ENCODE results near the gene SMARCB1. TPM values are rescaled to one million over a fixed set of nuclear protein-coding genes. Genes with fewer than 3 reads are reported as not detected.
A peak's percentile ranks its signal among the peaks of the same experiment; 100 is the strongest.
"Not testable (repeated sequence)": the region's sequence is repeated elsewhere in the genome, so short reads cannot be mapped to it uniquely, and the experiment has no call there.

SMARCB1 gene
- total RNA-seq, 2 donors from 2014 or later: 51.4 to 70.1 TPM

- H3K36me3 Mint-ChIP-seq (ENCODE audit: low read depth); ATAC-seq (replicated peaks); H3K4me1 Mint-ChIP-seq; H3K4me3 Mint-ChIP-seq; H3K27ac Mint-ChIP-seq; H3K27me3 Mint-ChIP-seq; H3K9me3 Mint-ChIP-seq: not testable (repeated sequence)
Measured at GRCh38 chr22:23864499-23865154, 77.9 kb downstream of the SMARCB1 start.

GRCh38 chr22:23868580-23868979, 81.8 kb downstream of the SMARCB1 start:
- Mint-ChIP-seq H3K36me3 (ENCODE audit: low read depth) (no peaks in the 10 kb centered on the region), H3K9me3 (no peaks in the 10 kb centered on the region), H3K4me1 (no peaks in the 10 kb centered on the region)

GRCh38 chr22:23874871-23875270, 88.1 kb downstream of the SMARCB1 start:
- no peaks in the 10 kb centered on the region for H3K9me3 Mint-ChIP-seq
- H3K4me1 Mint-ChIP-seq: no peaks in the 10 kb centered on the region

More at GRCh38 chr22:23868580-23868979, 81.8 kb downstream of the SMARCB1 start:
- ATAC-seq (replicated peaks): no peak
- H3K27me3 Mint-ChIP-seq: no peaks in the 10 kb centered on the region
- H3K4me3 Mint-ChIP-seq: no peak overlapping the region
- H3K27ac Mint-ChIP-seq: no peak overlapping the region

GRCh38 chr22:23875801-23876200, 89.0 kb downstream of the SMARCB1 start:
- Mint-ChIP-seq H3K27me3 (no peaks in the 10 kb centered on the region), H3K9me3 (no peaks in the 10 kb centered on the region), H3K27ac (no peak overlapping the region), H3K4me3 (no peak overlapping the region), H3K36me3 (ENCODE audit: low read depth) (no peaks in the 10 kb centered on the region), H3K4me1 (no peaks in the 10 kb centered on the region)
- ATAC-seq (replicated peaks): no peak

More at GRCh38 chr22:23874871-23875270, 88.1 kb downstream of the SMARCB1 start:
- H3K27me3 Mint-ChIP-seq: no peaks in the 10 kb centered on the region
- ATAC-seq (replicated peaks): no peak
- H3K27ac Mint-ChIP-seq: no peak overlapping the region
- H3K4me3 Mint-ChIP-seq: no peak overlapping the region
- H3K36me3 Mint-ChIP-seq (ENCODE audit: low read depth): no peaks in the 10 kb centered on the region

- Mint-ChIP-seq H3K27me3 (no peaks in the 10 kb centered on the region), H3K27ac (no peak overlapping the region), H3K9me3 (no peaks in the 10 kb centered on the region), H3K4me1 (peaks cover 5% of the 10 kb centered on the region), H3K36me3 (ENCODE audit: low read depth) (no peaks in the 10 kb centered on the region), H3K4me3 (no peak overlapping the region)
- no peak for ATAC-seq (replicated peaks)
Measured at GRCh38 chr22:23877566-23877965, 90.8 kb downstream of the SMARCB1 start.

GRCh38 chr22:23878219-23878618, 91.5 kb downstream of the SMARCB1 start:
- H3K27ac Mint-ChIP-seq: no peak overlapping the region

GRCh38 chr22:23882370-23882769, 95.6 kb downstream of the SMARCB1 start:
- Mint-ChIP-seq H3K4me3 (no peak overlapping the region), H3K36me3 (ENCODE audit: low read depth) (no peaks in the 10 kb centered on the region), H3K27me3 (no peaks in the 10 kb centered on the region), H3K4me1 (peaks cover 5% of the 10 kb centered on the region), H3K27ac (peak overlapping the region; percentile 80), H3K9me3 (no peaks in the 10 kb centered on the region)
- no peak for ATAC-seq (replicated peaks)

More at GRCh38 chr22:23878219-23878618, 91.5 kb downstream of the SMARCB1 start:
- H3K4me1 Mint-ChIP-seq: peaks cover 5% of the 10 kb centered on the region
- H3K9me3 Mint-ChIP-seq: no peaks in the 10 kb centered on the region
- H3K36me3 Mint-ChIP-seq (ENCODE audit: low read depth): no peaks in the 10 kb centered on the region
- no peak overlapping the region for H3K4me3 Mint-ChIP-seq
- no peaks in the 10 kb centered on the region for H3K27me3 Mint-ChIP-seq
- ATAC-seq (replicated peaks): no peak

GRCh38 chr22:23883658-23884057, 96.9 kb downstream of the SMARCB1 start:
- Mint-ChIP-seq H3K4me3 (no peak overlapping the region), H3K27ac (no peak overlapping the region), H3K9me3 (no peaks in the 10 kb centered on the region), H3K4me1 (peaks cover 5% of the 10 kb centered on the region), H3K27me3 (no peaks in the 10 kb centered on the region), H3K36me3 (ENCODE audit: low read depth) (no peaks in the 10 kb centered on the region)
- no peak for ATAC-seq (replicated peaks)

GRCh38 chr22:23884140-23884539, 97.4 kb downstream of the SMARCB1 start:
- Mint-ChIP-seq H3K27ac (no peak overlapping the region), H3K27me3 (no peaks in the 10 kb centered on the region), H3K9me3 (no peaks in the 10 kb centered on the region), H3K4me1 (peaks cover 5% of the 10 kb centered on the region), H3K4me3 (no peak overlapping the region), H3K36me3 (ENCODE audit: low read depth) (no peaks in the 10 kb centered on the region)
- no peak for ATAC-seq (replicated peaks)

Other genes starting within 250 kb of the SMARCB1 start
- not detected for gene IGLL1, start 206.7 kb upstream of the SMARCB1 start, total RNA-seq
- gene DRICH1, start 154.6 kb upstream of the SMARCB1 start, total RNA-seq: under 1 TPM in 1 of 2 donors, not detected in 1; 0.40 TPM
- gene RGL4, start 96.0 kb upstream of the SMARCB1 start, total RNA-seq: 10 to 100 TPM in 1 of 2 donors, 1 to 10 TPM in 1; 4.1 to 10.4 TPM
- gene ZNF70, start 35.9 kb upstream of the SMARCB1 start, total RNA-seq: 1 to 10 TPM in 1 of 2 donors, under 1 TPM in 1; 0.82 to 1.1 TPM
- not detected for gene VPREB3, start 32.5 kb upstream of the SMARCB1 start, total RNA-seq
- not detected for gene C22orf15, start 24.0 kb upstream of the SMARCB1 start, total RNA-seq
- 100 to 1,000 TPM in 1 of 2 donors, 10 to 100 TPM in 1; 49.6 to 104 TPM for gene CHCHD10, start 19.0 kb upstream of the SMARCB1 start, total RNA-seq
- gene MMP11, start 14.1 kb upstream of the SMARCB1 start, total RNA-seq: under 1 TPM; 0.45 to 0.50 TPM
- gene DERL3, start 52.0 kb downstream of the SMARCB1 start, total RNA-seq: 1 to 10 TPM; 5.0 to 9.3 TPM
- 1 to 10 TPM; 3.8 to 5.9 TPM for gene SLC2A11, start 70.9 kb downstream of the SMARCB1 start, total RNA-seq
- 1,000 to 10,000 TPM; 1,250 to 1,556 TPM for gene MIF, start 107.4 kb downstream of the SMARCB1 start, total RNA-seq
- under 1 TPM; 0.37 to 0.41 TPM for gene GSTT2B, start 174.2 kb downstream of the SMARCB1 start, total RNA-seq
- 1 to 10 TPM; 2.8 to 4.9 TPM for gene DDTL, start 179.9 kb downstream of the SMARCB1 start, total RNA-seq
- 100 to 1,000 TPM; 117 to 122 TPM for gene DDT, start 187.5 kb downstream of the SMARCB1 start, total RNA-seq
- under 1 TPM in 1 of 2 donors, not detected in 1; 0.29 TPM for gene GSTT2, start 193.2 kb downstream of the SMARCB1 start, total RNA-seq
- not detected for gene GSTT4, start 218.5 kb downstream of the SMARCB1 start, total RNA-seq
- gene CABIN1, start 224.3 kb downstream of the SMARCB1 start, total RNA-seq: 10 to 100 TPM; 98.0 to 99.4 TPM

All from activated T-helper 17 cell treated with anti-CD3 and anti-CD28 coated beads, Interleukin-2, amount 50 U/mL, for 72 hours (primary cell).